ENCODE results near the gene CNOT6.

DNA sequence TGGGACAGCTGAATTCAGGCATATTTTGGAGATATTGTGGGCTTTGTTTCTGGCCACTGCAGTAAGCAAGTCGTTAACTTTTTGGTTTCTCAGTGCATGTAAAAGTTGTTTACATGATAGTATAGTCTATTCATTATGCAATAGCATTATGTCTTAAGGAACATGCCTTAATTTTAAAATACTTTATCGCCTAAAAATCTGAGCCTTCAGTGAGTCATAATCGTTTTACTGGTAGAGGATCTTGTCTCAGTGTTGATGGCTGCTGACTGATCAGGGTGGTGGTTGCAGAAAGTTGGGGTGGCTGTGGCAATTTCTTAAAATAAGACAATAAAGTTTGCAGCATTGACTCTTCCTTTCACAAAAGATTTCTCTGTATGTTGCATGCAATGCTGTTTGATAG is 92.0 kb downstream of the CNOT6 start:
- no peak for TF ChIP-seq POLR2AphosphoS5 (IDR thresholded peaks at IDR 0.05; ENCODE audit: low read depth, low read length)
- TF ChIP-seq, protein P1, sequence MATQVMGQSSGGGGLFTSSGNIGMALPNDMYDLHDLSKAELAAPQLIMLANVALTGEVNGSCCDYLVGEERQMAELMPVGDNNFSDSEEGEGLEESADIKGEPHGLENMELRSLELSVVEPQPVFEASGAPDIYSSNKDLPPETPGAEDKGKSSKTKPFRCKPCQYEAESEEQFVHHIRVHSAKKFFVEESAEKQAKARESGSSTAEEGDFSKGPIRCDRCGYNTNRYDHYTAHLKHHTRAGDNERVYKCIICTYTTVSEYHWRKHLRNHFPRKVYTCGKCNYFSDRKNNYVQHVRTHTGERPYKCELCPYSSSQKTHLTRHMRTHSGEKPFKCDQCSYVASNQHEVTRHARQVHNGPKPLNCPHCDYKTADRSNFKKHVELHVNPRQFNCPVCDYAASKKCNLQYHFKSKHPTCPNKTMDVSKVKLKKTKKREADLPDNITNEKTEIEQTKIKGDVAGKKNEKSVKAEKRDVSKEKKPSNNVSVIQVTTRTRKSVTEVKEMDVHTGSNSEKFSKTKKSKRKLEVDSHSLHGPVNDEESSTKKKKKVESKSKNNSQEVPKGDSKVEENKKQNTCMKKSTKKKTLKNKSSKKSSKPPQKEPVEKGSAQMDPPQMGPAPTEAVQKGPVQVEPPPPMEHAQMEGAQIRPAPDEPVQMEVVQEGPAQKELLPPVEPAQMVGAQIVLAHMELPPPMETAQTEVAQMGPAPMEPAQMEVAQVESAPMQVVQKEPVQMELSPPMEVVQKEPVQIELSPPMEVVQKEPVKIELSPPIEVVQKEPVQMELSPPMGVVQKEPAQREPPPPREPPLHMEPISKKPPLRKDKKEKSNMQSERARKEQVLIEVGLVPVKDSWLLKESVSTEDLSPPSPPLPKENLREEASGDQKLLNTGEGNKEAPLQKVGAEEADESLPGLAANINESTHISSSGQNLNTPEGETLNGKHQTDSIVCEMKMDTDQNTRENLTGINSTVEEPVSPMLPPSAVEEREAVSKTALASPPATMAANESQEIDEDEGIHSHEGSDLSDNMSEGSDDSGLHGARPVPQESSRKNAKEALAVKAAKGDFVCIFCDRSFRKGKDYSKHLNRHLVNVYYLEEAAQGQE (IDR thresholded peaks at IDR 0.05; ENCODE audit: insufficient read depth in 1 of 2, low read depth in 2 of 2, low read length in 2 of 2): no peak
- no peak for TF ChIP-seq SIN3A (IDR thresholded peaks at IDR 0.05; ENCODE audit: borderline replicate concordance, insufficient read depth, low read length)
- no peak for TF ChIP-seq TAF1 (IDR thresholded peaks at IDR 0.05; ENCODE audit: borderline replicate concordance, insufficient read depth, low read length)
